ENCODE results near the gene JAM2. TPM values are rescaled to one million over a fixed set of nuclear protein-coding genes. Genes with fewer than 3 reads are reported as not detected.

The JAM2 gene
- total and polyA plus RNA-seq, 10 of the 15 experiments (the other 5 are each of a cell fraction or from before 2014, with no cell fraction given), result 2.1 to 30.4 (median 8.6) TPM

DNA sequence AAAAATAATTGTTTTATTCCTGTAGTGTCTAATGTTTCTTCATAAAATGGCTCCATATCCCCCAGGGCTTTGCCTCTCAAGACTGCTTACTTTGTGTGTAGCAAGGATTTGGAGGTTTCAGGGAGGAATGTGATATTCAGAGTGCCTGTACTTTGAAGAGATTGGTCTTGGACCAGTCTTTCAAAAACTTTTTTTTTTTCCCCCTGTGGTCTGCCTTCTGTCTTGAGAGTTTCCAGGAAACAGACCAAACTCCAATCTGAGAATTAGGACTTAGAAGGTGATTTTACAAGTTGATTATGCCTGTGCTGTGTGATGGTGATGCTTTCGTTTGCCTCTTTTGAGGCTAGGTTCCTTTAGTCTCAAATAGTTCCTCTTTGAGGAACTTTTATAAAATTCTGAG, 121.6 kb downstream of the JAM2 start:
- WGBS (ENCODE audit: insufficient coverage, insufficient replicate concordance, low lambda C conversion rate, missing lambda C conversion rate), result 48% methylated on average over 1 of the region's 1 CpG
- H4K20me1 ChIP-seq (ENCODE audit: control insufficient read depth, insufficient read depth), result no peaks in the 10 kb centered on the region
- no peak for DNase-seq (ENCODE audit: low read depth, low spot score)
- ChIA-PET RAD21 (ENCODE audit: unreplicated experiment) (no interaction called here), CTCF (no interaction called here), POLR2A (no interaction called here), SMC1A (ENCODE audit: uncharacterized antibody, unreplicated experiment) (no interaction called here)
- peaks cover 3 to 30% of the 10 kb centered on the region in 2 experiments; a peak in 3 of 4 replicates for H3K36me3 ChIP-seq (ENCODE audit: control insufficient read depth in 2 of 2, insufficient read depth in 2 of 2, low read length in 1 of 2)
- ATAC-seq, result no peak
- H3K79me2 ChIP-seq (ENCODE audit: control insufficient read depth, insufficient read depth, low read length), result no peaks in the 10 kb centered on the region
- intact Hi-C loops (cut with micrococcal nuclease; ENCODE audit: unreplicated experiment) (no loop called here), in situ Hi-C loops (cut with MboI) (no loop called here)
- no peak for TF ChIP-seq FOS (IDR thresholded peaks at IDR 0.05; ENCODE audit: borderline replicate concordance, extremely low read depth, insufficient read length)
- TF ChIP-seq RFX5 (IDR thresholded peaks at IDR 0.05; ENCODE audit: low read depth, low read length), result no peak
- TF ChIP-seq SUPT20H (IDR thresholded peaks at IDR 0.05; ENCODE audit: borderline replicate concordance, control insufficient read depth, low read depth, low read length), result no peak
- TF ChIP-seq PML (IDR thresholded peaks at IDR 0.05; ENCODE audit: low read length), result no peak
- TF ChIP-seq MYB (IDR thresholded peaks at IDR 0.05; ENCODE audit: borderline replicate concordance, low read depth, low read length), result no peak
- no peak for TF ChIP-seq CREB1 (IDR thresholded peaks at IDR 0.05; ENCODE audit: low read depth)
- no peak for TF ChIP-seq ZBED1 (IDR thresholded peaks at IDR 0.05; ENCODE audit: borderline replicate concordance)
- no peak for TF ChIP-seq ATF7 (IDR thresholded peaks at IDR 0.05; ENCODE audit: low read depth)
- TF ChIP-seq FOXK2 (IDR thresholded peaks at IDR 0.05), result no peak
- H3K9me3 ChIP-seq (replicated peaks; ENCODE audit: control insufficient read depth, insufficient read depth, low read length), result no peaks in the 10 kb centered on the region
- no peak overlapping the region for H3K9ac ChIP-seq (ENCODE audit: control insufficient read depth, insufficient read depth, low read length)
- H3K4me2 ChIP-seq (ENCODE audit: control insufficient read depth, insufficient read depth), result no peak overlapping the region
- H3K4me3 ChIP-seq, result no peak overlapping the region
- H3K27me3 ChIP-seq (replicated peaks in 1 of 2; ENCODE audit: control insufficient read depth in 2 of 2, insufficient read depth in 2 of 2, low read length in 1 of 2), result no peaks in the 10 kb centered on the region
- H3K4me1 ChIP-seq (ENCODE audit: control insufficient read depth, insufficient read depth, low read length), result peaks cover 5% of the 10 kb centered on the region
- no peak for FAIRE-seq
- no TSS peak for BruUV-seq (replicated peaks)
- no peak overlapping the region for H3K27ac ChIP-seq (ENCODE audit: control insufficient read depth, insufficient read depth)
- H2AFZ ChIP-seq (ENCODE audit: control insufficient read depth, low read depth, low read length), result no peak overlapping the region

DNA sequence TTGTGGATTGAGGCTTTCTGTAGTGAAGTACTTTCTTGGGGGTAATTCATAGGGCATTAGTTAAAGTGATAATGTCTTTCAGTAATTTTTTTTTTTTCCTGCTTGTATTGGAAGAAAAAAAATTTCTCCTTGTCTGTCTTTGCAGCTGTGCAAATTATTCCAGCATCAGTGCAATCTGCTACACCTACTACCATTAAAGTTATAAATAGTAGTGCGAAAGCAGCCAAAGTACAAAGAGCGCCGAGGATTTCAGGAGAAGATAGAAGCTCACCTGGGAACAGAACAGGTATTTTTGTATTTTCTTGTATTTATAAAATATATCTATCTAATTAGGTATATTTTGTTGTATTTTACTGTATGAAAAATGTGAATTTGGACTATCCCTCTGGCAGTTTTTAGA, 125.0 kb downstream of the JAM2 start:
- RAD21 ChIA-PET (ENCODE audit: unreplicated experiment), result no interaction called here
- ATAC-seq (no peak), FAIRE-seq (no peak), DNase-seq (ENCODE audit: low read depth, low spot score) (no peak)
- Histone ChIP-seq H3K27ac (ENCODE audit: control insufficient read depth, insufficient read depth) (no peak overlapping the region), H3K9me3 (replicated peaks; ENCODE audit: control insufficient read depth, insufficient read depth, low read length) (no peaks in the 10 kb centered on the region), H4K20me1 (ENCODE audit: control insufficient read depth, insufficient read depth) (no peaks in the 10 kb centered on the region), H3K4me2 (ENCODE audit: control insufficient read depth, insufficient read depth) (no peak overlapping the region), H3K4me3 (no peak overlapping the region), H2AFZ (ENCODE audit: control insufficient read depth, low read depth, low read length) (no peak overlapping the region), H3K79me2 (ENCODE audit: control insufficient read depth, insufficient read depth, low read length) (no peaks in the 10 kb centered on the region), H3K9ac (ENCODE audit: control insufficient read depth, insufficient read depth, low read length) (no peak overlapping the region), H3K27me3 (replicated peaks in 1 of 2; ENCODE audit: control insufficient read depth in 2 of 2, insufficient read depth in 2 of 2, low read length in 1 of 2) (no peaks in the 10 kb centered on the region), H3K4me1 (ENCODE audit: control insufficient read depth, insufficient read depth, low read length) (no peaks in the 10 kb centered on the region), H3K36me3 (ENCODE audit: control insufficient read depth in 2 of 2, insufficient read depth in 2 of 2, low read length in 1 of 2) (peaks cover 3 to 24% of the 10 kb centered on the region in 2 experiments; a peak in 3 of 4 replicates)
- 100% methylated on average over 3 of the region's 3 CpGs for WGBS (ENCODE audit: insufficient coverage, insufficient replicate concordance, low lambda C conversion rate, missing lambda C conversion rate)
- TF ChIP-seq PAX8 (IDR thresholded peaks at IDR 0.05) (no peak), KLF5 (IDR thresholded peaks at IDR 0.05; ENCODE audit: partially characterized antibody) (no peak), PBX3 (IDR thresholded peaks at IDR 0.05; ENCODE audit: insufficient replicate concordance, low read depth, low read length) (no peak), MYC (IDR thresholded peaks at IDR 0.05; ENCODE audit: insufficient read depth, insufficient read length, insufficient replicate concordance, low read length, severe bottlenecking) (no peak), LARP7 (IDR thresholded peaks at IDR 0.05) (no peak), RFX5 (IDR thresholded peaks at IDR 0.05; ENCODE audit: low read depth, low read length) (no peak), YBX1 (IDR thresholded peaks at IDR 0.05) (no peak)
- intact Hi-C loops (cut with micrococcal nuclease; ENCODE audit: unreplicated experiment), result no loop called here
- POLR2A ChIA-PET, result no interaction called here
- in situ Hi-C loops (cut with MboI), result no loop called here
- BruUV-seq (replicated peaks), result no TSS peak
- CTCF ChIA-PET, result interaction anchor here (0.7 to 1.1 kb wide), 3 partner anchors 11 to 743 kb away, joined by 3 read pairs; no protein-coding TSS in a partner anchor
- SMC1A ChIA-PET (ENCODE audit: uncharacterized antibody, unreplicated experiment), result interaction anchor here (1.1 kb wide), 1 partner anchor 16 kb away, joined by 3 read pairs; no protein-coding TSS in a partner anchor
